GM12878 (cell line): ENCODE measurements around the gene PTK6.
"Not testable (repeated sequence)": the region's sequence is repeated elsewhere in the genome, so short reads cannot be mapped to it uniquely, and the experiment has no call there.

Experiments used
- CTCF ChIP-seq, 3 experiments: IDR thresholded peaks in 2 of 3; conservative IDR thresholded peaks in 1 of 3; 2 replicates each; pipeline ENCODE4 v1.5.1; 2011; ENCODE audit warnings: low read depth in 3 of 3, low read length in 3 of 3, mild to moderate bottlenecking in 3 of 3, control low read depth in 2 of 3, moderate library complexity in 2 of 3, inconsistent platforms in 1 of 3, mixed read lengths in 1 of 3; ENCODE audit not compliant: control insufficient read depth in 2 of 3, insufficient read depth in 1 of 3; ENCODE audit errors: extremely low read depth in 1 of 3
- EP300 ChIP-seq, 2 experiments: fragments of 150-350 bp in 1 of 2; IDR thresholded peaks; 2 replicates each; pipeline ENCODE4 v1.6.1; 2011 to 2012; ENCODE audit warnings: low read depth in 2 of 2, low read length in 2 of 2, borderline replicate concordance in 1 of 2, improper control_type of control experiment in 1 of 2, inconsistent platforms in 1 of 2; ENCODE audit not compliant: control insufficient read depth in 1 of 2

- not testable (repeated sequence) for TF ChIP-seq EP300 (IDR thresholded peaks at IDR 0.05; ENCODE audit: borderline replicate concordance in 1 of 2, control insufficient read depth in 1 of 2, low read depth in 2 of 2, low read length in 2 of 2); CTCF (IDR thresholded peaks at IDR 0.05 in 2 of 3, conservative IDR thresholded peaks at IDR 0.05 in 1 of 3; ENCODE audit: control insufficient read depth in 2 of 3, extremely low read depth in 1 of 3, insufficient read depth in 1 of 3, low read depth in 3 of 3, low read length in 3 of 3)
Observed at GRCh38 chr20:63571087-63571478, 33.9 kb upstream of the PTK6 start.
